ENCODE data around the gene ZNF784.

Gene ZNF784

GRCh38 chr19:55611983-55612645, 12.3 kb downstream of the ZNF784 start:
- TF ChIP-seq EP300 (IDR thresholded peaks at IDR 0.05; ENCODE audit: borderline replicate concordance) (no peak), CEBPB (IDR thresholded peaks at IDR 0.05) (no peak), TEAD4 (IDR thresholded peaks at IDR 0.05) (no peak), USF1 (IDR thresholded peaks at IDR 0.05) (no peak), NFIC (IDR thresholded peaks at IDR 0.05) (no peak), TAF1 (IDR thresholded peaks at IDR 0.05; ENCODE audit: low read depth) (no peak), TCF12 (IDR thresholded peaks at IDR 0.05; ENCODE audit: low read depth) (no peak), EGR1 (IDR thresholded peaks at IDR 0.05) (no peak), FOXM1 (IDR thresholded peaks at IDR 0.05; ENCODE audit: borderline replicate concordance, low read depth) (no peak)

- TF ChIP-seq YY1 (IDR thresholded peaks at IDR 0.05; ENCODE audit: low read depth) (no peak), USF1 (IDR thresholded peaks at IDR 0.05) (no peak), CEBPB (IDR thresholded peaks at IDR 0.05) (no peak), NFIC (IDR thresholded peaks at IDR 0.05) (no peak), EP300 (IDR thresholded peaks at IDR 0.05; ENCODE audit: borderline replicate concordance) (no peak), TCF12 (IDR thresholded peaks at IDR 0.05; ENCODE audit: low read depth) (no peak), REST (IDR thresholded peaks at IDR 0.05; ENCODE audit: low read depth) (no peak), TEAD4 (IDR thresholded peaks at IDR 0.05) (no peak), TAF1 (IDR thresholded peaks at IDR 0.05; ENCODE audit: low read depth) (no peak), EGR1 (IDR thresholded peaks at IDR 0.05) (no peak), MAX (IDR thresholded peaks at IDR 0.05) (no peak), FOXM1 (IDR thresholded peaks at IDR 0.05; ENCODE audit: borderline replicate concordance, low read depth) (no peak), CREB1 (IDR thresholded peaks at IDR 0.05; ENCODE audit: low read depth) (no peak), ZBTB7A (IDR thresholded peaks at IDR 0.05; ENCODE audit: low read depth) (no peak), RAD21 (IDR thresholded peaks at IDR 0.05; ENCODE audit: low read depth) (no peak)
These were observed 12.9 kb downstream of the ZNF784 start for GRCh38 chr19:55611300-55611982.

GRCh38 chr19:55609326-55609725, 15.0 kb downstream of the ZNF784 start:
- no peak for TF ChIP-seq ZBTB7A (IDR thresholded peaks at IDR 0.05; ENCODE audit: low read depth)
- no peak for TF ChIP-seq NFIC (IDR thresholded peaks at IDR 0.05)
- no peak for TF ChIP-seq TAF1 (IDR thresholded peaks at IDR 0.05; ENCODE audit: low read depth)
- TF ChIP-seq TCF12 (IDR thresholded peaks at IDR 0.05; ENCODE audit: low read depth), result no peak
- no peak for TF ChIP-seq TEAD4 (IDR thresholded peaks at IDR 0.05)
- TF ChIP-seq CREB1 (IDR thresholded peaks at IDR 0.05; ENCODE audit: low read depth), result no peak

- TF ChIP-seq CEBPB (IDR thresholded peaks at IDR 0.05), result no peak
- TF ChIP-seq TCF12 (IDR thresholded peaks at IDR 0.05; ENCODE audit: low read depth), result no peak
- no peak for TF ChIP-seq CREB1 (IDR thresholded peaks at IDR 0.05; ENCODE audit: low read depth)
- no peak for TF ChIP-seq EP300 (IDR thresholded peaks at IDR 0.05; ENCODE audit: borderline replicate concordance)
- TF ChIP-seq ZBTB7A (IDR thresholded peaks at IDR 0.05; ENCODE audit: low read depth), result no peak
- no peak for TF ChIP-seq YY1 (IDR thresholded peaks at IDR 0.05; ENCODE audit: low read depth)
- TF ChIP-seq REST (IDR thresholded peaks at IDR 0.05; ENCODE audit: low read depth), result no peak
- TF ChIP-seq TAF1 (IDR thresholded peaks at IDR 0.05; ENCODE audit: low read depth), result no peak
- TF ChIP-seq EGR1 (IDR thresholded peaks at IDR 0.05), result no peak
- TF ChIP-seq USF1 (IDR thresholded peaks at IDR 0.05), result no peak
- no peak for TF ChIP-seq MAX (IDR thresholded peaks at IDR 0.05)
- TF ChIP-seq TEAD4 (IDR thresholded peaks at IDR 0.05), result no peak
- TF ChIP-seq NFIC (IDR thresholded peaks at IDR 0.05), result no peak
- TF ChIP-seq RAD21 (IDR thresholded peaks at IDR 0.05; ENCODE audit: low read depth), result no peak
- no peak for TF ChIP-seq FOXM1 (IDR thresholded peaks at IDR 0.05; ENCODE audit: borderline replicate concordance, low read depth)
These were observed 17.5 kb downstream of the ZNF784 start for GRCh38 chr19:55606817-55607216.

- TF ChIP-seq ZBTB7A (IDR thresholded peaks at IDR 0.05; ENCODE audit: low read depth) (no peak), EP300 (IDR thresholded peaks at IDR 0.05; ENCODE audit: borderline replicate concordance) (no peak), CREB1 (IDR thresholded peaks at IDR 0.05; ENCODE audit: low read depth) (no peak), TAF1 (IDR thresholded peaks at IDR 0.05; ENCODE audit: low read depth) (no peak), RAD21 (IDR thresholded peaks at IDR 0.05; ENCODE audit: low read depth) (no peak), YY1 (IDR thresholded peaks at IDR 0.05; ENCODE audit: low read depth) (no peak), TCF12 (IDR thresholded peaks at IDR 0.05; ENCODE audit: low read depth) (no peak)
These were observed 17.9 kb downstream of the ZNF784 start for GRCh38 chr19:55606471-55606787.

All from Ishikawa (cell line).